HepG2 (cell line): ENCODE data around the gene ZNF512B. TPM values are rescaled to one million over a fixed set of nuclear protein-coding genes. Genes with fewer than 3 reads are reported as not detected.

Source experiments
- ADNP ChIP-seq: sonication (generic); formaldehyde crosslinking; IDR thresholded peaks from 2 replicates; pipeline ENCODE4 v1.4.0; 2020; ENCODE audit warnings: missing genetic modification reagents
- BORCS8-MEF2B ChIP-seq: sonication (generic); formaldehyde crosslinking; IDR thresholded peaks from 2 replicates; pipeline ENCODE4 v1.8.0; 2022; ENCODE audit warnings: mild to moderate bottlenecking, missing genetic modification reagents
- HNRNPK ChIP-seq: fragments of 200-400 bp; formaldehyde crosslinking; IDR thresholded peaks from 2 replicates; pipeline ENCODE4 v1.6.1; 2018; ENCODE audit warnings: low read length, low read depth, moderate library complexity, mild to moderate bottlenecking; ENCODE audit not compliant: poor library complexity, severe bottlenecking
- JDP2 ChIP-seq: sonication (generic); formaldehyde crosslinking; IDR thresholded peaks from 2 replicates; pipeline ENCODE4 v1.8.1; 2022; ENCODE audit warnings: missing genetic modification reagents, borderline replicate concordance
- NFE2L1 ChIP-seq: sonication (generic); formaldehyde crosslinking; IDR thresholded peaks from 2 replicates; pipeline ENCODE4 v1.4.0; 2020; ENCODE audit warnings: missing genetic modification reagents, mild to moderate bottlenecking, borderline replicate concordance
- SALL2 ChIP-seq: sonication (generic); formaldehyde crosslinking; IDR thresholded peaks from 2 replicates; pipeline ENCODE4 v1.8.1; 2023; ENCODE audit warnings: mild to moderate bottlenecking, missing genetic modification reagents, inconsistent platforms
- ZBTB26 ChIP-seq: IDR thresholded peaks from 2 replicates; pipeline ENCODE4 v1.6.1; 2016; ENCODE audit warnings: missing compliant biosample characterization, missing genetic modification reagents, borderline replicate concordance
- ZBTB39 ChIP-seq: sonication (generic); formaldehyde crosslinking; IDR thresholded peaks from 2 replicates; pipeline ENCODE4 v1.5.0; 2020; ENCODE audit warnings: missing genetic modification reagents
- ZC3H13 ChIP-seq: sonication (generic); formaldehyde crosslinking; IDR thresholded peaks from 2 replicates; pipeline ENCODE4 v1.8.1; 2023; ENCODE audit warnings: mild to moderate bottlenecking, missing genetic modification reagents, moderate library complexity
- ZNF225 ChIP-seq: sonication (generic); formaldehyde crosslinking; IDR thresholded peaks from 2 replicates; pipeline ENCODE4 v1.4.0; 2020; ENCODE audit warnings: mild to moderate bottlenecking, missing genetic modification reagents
- ZNF329 ChIP-seq: sonication (generic); formaldehyde crosslinking; IDR thresholded peaks from 2 replicates; pipeline ENCODE4 v1.9.0; 2021; ENCODE audit warnings: low read depth, mild to moderate bottlenecking, missing genetic modification reagents
- ZNF414 ChIP-seq: sonication (generic); formaldehyde crosslinking; IDR thresholded peaks from 2 replicates; pipeline ENCODE4 v1.5.0; 2020; ENCODE audit warnings: missing genetic modification reagents
- ZNF569 ChIP-seq: sonication (generic); formaldehyde crosslinking; IDR thresholded peaks from 2 replicates; pipeline ENCODE4 v1.5.0; 2020; ENCODE audit warnings: mild to moderate bottlenecking, missing genetic modification reagents, moderate library complexity, borderline replicate concordance
- ZNF614 ChIP-seq: IDR thresholded peaks from 2 replicates; pipeline ENCODE4 v1.6.1; 2018; ENCODE audit warnings: missing biosample characterization, missing genetic modification reagents, inconsistent platforms, borderline replicate concordance
- ZNF7 ChIP-seq: IDR thresholded peaks from 2 replicates; pipeline ENCODE4 v1.6.1; 2016; ENCODE audit warnings: missing biosample characterization, missing genetic modification reagents
- ZSCAN20 ChIP-seq: sonication (generic); formaldehyde crosslinking; IDR thresholded peaks from 2 replicates; pipeline ENCODE4 v1.4.0; 2020; ENCODE audit warnings: missing genetic modification reagents, mild to moderate bottlenecking, borderline replicate concordance
- polyA plus RNA-seq, 8 experiments: library from polyadenylated mRNA; depleted of rRNA in 3 of 8; stranded (reverse) in 7 of 8; unstranded in 1 of 8; fragments of >200 nt; fragmentation: Illumina TruSeq in 4 of 8; extraction: Trizol in 4 of 8; gene quantifications; 2 replicates each; pipeline versions ENCODE4 v1.2.1 to v1.2.3, GENCODE V29; 2011 to 2016; ENCODE audit warnings: low read depth in 4 of 8, missing spikeins in 1 of 8, mixed read lengths in 1 of 8; ENCODE audit not compliant: insufficient read depth in 1 of 8
- total RNA-seq, 5 experiments: library from RNA; depleted of rRNA; stranded (reverse); fragments of >200 nt; fragmentation: Illumina TruSeq; extraction: Trizol; gene quantifications; 2 replicates each; pipeline ENCODE4 v1.2.3, GENCODE V29; 2016; ENCODE audit warnings: low read depth in 1 of 5
- TF ChIP-seq, protein P1 (sequence below): sonication (generic); formaldehyde crosslinking; IDR thresholded peaks from 2 replicates; pipeline ENCODE4 v1.4.0; 2020; ENCODE audit warnings: missing genetic modification reagents, borderline replicate concordance

ZNF512B gene
- total and polyA plus RNA-seq, 2 of the 13 experiments (the other 11 are each of a cell fraction or from before 2014, with no cell fraction given) = 11.5 to 30.6 TPM

GRCh38 chr20:63955827-63956663 is 13.7 kb downstream of the ZNF512B start, which contains the start of gene UCKL1 (continued):
- peak; percentile 97 for TF ChIP-seq ZSCAN20
- TF ChIP-seq BORCS8-MEF2B (CRISPR knock-in tag) = peak; percentile 97
- peak; percentile 95 for TF ChIP-seq ZNF614 (CRISPR knock-in tag)
- peak; percentile 90 for TF ChIP-seq NFE2L1 (CRISPR knock-in tag)
- TF ChIP-seq, protein P1, sequence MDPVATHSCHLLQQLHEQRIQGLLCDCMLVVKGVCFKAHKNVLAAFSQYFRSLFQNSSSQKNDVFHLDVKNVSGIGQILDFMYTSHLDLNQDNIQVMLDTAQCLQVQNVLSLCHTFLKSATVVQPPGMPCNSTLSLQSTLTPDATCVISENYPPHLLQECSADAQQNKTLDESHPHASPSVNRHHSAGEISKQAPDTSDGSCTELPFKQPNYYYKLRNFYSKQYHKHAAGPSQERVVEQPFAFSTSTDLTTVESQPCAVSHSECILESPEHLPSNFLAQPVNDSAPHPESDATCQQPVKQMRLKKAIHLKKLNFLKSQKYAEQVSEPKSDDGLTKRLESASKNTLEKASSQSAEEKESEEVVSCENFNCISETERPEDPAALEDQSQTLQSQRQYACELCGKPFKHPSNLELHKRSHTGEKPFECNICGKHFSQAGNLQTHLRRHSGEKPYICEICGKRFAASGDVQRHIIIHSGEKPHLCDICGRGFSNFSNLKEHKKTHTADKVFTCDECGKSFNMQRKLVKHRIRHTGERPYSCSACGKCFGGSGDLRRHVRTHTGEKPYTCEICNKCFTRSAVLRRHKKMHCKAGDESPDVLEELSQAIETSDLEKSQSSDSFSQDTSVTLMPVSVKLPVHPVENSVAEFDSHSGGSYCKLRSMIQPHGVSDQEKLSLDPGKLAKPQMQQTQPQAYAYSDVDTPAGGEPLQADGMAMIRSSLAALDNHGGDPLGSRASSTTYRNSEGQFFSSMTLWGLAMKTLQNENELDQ (CRISPR knock-in tag) = peak; percentile 53
- no peak; the same call in 1 of the 2 replicates for TF ChIP-seq JDP2
- peak; percentile 49; the same call in 1 of the 2 replicates for TF ChIP-seq ZNF7
- TF ChIP-seq ZNF414 (CRISPR knock-in tag) = peak; percentile 98
- peak; percentile 99 for TF ChIP-seq ZC3H13
- TF ChIP-seq ZBTB39 (CRISPR knock-in tag) = peak; percentile 98
- TF ChIP-seq ZNF329 (CRISPR knock-in tag) = peak; percentile 26
- peak; percentile 100 for TF ChIP-seq SALL2 (CRISPR knock-in tag)
- peak; percentile 83 for TF ChIP-seq HNRNPK
- TF ChIP-seq ZNF225 = peak; percentile 99
- TF ChIP-seq ZBTB26 (CRISPR knock-in tag) = peak; percentile 92
- peak; percentile 99 for TF ChIP-seq ZNF569 (CRISPR knock-in tag)
- TF ChIP-seq ADNP (CRISPR knock-in tag) = no peak; the same call in none of the 2 replicates
